IPS-NIHi7 (cell line): ENCODE results near the gene ENOX1.
"Not testable (repeated sequence)": the region's sequence is repeated elsewhere in the genome, so short reads cannot be mapped to it uniquely, and the experiment has no call there.

Source experiments
- DNase-seq: peaks from one replicate; pipeline ENCODE4 v3.0.0; 2012; ENCODE audit warnings: mixed read lengths; ENCODE audit errors: extremely low spot score

Gene ENOX1

DNA sequence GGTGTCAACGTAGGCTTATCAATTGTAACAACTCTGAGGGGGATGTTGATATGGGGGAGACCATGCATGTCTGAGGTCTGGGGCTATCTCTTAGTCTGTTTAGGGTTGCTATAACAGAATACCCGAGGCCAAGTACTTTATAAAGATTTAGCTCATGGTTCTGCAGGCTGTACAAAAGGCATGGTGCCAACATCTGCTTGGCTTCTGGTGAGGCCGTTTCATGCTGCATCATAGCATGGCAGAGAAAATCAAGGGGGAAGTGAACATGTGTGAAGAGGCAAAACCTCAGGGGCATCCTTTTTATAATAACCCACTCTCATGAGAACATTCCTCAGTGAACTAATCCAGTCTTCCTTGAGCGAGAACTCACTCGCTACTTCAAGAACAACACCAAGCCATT is 353.8 kb downstream of the ENOX1 start:
- no peak for DNase-seq

DNA sequence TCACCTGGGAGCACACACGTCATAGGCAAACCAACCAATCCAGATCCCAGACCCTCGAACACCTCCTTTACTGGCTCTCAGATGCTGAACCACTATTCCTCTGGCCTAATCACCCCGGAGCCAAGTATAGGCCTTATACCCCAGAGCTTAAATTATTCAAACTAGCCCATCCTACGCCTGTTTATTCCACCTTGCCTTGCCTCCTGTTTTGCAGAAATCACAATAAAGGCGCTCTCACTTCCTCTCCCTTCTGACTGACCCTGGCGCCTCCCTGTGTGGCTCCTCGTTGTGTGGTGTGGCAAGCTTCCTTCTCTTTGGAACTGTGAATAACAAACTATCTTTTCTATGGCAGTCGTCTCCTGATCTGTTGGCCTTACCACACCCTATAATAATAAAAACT is 354.9 kb downstream of the ENOX1 start:
- DNase-seq = no peak

DNA sequence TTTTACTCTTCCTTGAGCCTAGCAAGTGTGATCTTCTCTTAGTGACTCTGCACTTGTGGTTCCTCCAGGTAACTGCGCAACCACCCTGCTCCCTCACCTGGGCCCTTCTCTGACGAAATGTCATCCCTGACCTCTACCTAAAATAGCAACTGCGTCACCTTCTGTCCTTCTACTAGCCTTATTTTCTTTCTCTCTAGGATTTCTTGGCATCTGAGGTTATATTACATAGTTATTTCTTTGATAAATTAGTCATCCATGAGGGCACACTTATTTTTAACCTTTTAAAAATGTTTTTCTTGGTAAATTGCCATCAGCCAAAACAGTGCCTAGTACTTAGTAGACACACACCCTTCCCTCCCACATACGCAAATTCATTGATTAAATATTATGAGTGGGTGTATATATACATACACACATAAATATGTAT is 355.5 kb downstream of the ENOX1 start:
- no peak for DNase-seq

DNA sequence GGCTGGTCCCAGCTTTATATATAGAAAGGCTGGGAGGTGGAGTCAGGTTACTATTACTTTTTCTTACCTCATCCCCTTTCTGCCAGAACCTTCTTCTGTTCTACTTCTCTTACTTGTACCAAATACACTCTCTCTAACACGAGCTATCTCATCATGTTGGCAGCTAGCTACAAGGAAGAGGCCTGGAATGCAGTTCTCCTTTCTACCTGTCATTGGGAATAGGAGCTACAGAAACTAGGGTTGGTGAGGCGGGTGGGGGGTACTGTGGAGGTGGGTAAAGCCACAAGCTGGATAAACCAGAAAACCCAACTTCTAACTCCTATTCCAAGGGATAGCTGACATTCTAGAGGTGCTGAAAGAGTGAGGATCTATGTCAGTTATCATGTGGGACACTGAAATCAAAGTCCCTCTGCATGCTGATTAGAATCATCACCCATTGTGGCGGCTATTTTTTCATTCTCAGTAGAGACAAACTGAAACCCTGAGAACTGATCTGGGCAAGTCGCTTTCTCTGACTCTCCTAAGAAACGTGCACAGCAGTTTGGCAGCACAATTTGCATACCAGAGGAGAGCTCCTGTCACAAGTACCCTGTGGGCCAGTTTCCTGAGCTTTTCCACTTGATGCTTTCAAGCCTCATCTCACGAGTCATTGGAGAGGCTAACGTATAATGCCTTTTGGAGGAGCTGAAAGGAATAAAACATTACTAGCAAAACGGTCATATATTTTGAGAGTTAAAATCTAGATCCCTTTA is 358.1 kb downstream of the ENOX1 start:
- no peak for DNase-seq

DNA sequence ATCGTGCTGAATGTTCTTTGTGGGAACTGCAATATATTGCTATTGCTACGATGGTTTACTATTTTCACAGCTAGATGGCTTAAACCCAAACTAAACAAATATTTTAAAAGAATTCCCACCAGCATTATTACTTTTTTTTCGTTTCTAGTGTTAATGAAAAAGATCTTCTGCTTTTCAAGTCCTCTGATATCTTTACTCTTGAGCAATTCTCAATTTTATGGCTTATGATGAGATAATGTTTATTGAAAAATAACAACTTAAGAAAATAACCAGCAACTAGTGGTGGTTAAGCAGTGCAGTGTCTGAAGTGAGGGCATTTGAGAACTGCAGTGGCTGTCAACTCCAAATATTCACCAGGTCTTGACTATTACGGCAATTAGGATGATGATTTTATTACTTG is 360.4 kb downstream of the ENOX1 start:
- no peak for DNase-seq

DNA sequence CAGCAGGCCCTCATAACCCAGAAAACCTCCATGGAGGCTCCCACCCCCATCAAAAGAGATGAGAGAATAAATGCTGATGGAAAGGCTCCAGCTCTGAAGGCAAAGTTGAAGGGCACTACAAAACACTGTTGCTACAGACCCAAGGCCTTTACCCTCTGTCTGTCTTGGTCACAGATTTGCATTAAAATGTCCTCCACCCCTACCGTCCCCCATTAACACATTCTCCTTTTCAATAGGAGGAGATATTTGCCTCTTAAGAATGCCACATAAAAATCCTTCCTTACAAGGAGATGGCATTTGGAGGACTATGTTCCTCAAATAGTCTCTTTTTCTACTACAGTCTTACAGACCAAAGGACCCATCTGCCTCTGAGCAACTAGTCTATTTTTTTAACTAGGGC is 361.5 kb downstream of the ENOX1 start:
- peak; percentile 32 for DNase-seq

DNA sequence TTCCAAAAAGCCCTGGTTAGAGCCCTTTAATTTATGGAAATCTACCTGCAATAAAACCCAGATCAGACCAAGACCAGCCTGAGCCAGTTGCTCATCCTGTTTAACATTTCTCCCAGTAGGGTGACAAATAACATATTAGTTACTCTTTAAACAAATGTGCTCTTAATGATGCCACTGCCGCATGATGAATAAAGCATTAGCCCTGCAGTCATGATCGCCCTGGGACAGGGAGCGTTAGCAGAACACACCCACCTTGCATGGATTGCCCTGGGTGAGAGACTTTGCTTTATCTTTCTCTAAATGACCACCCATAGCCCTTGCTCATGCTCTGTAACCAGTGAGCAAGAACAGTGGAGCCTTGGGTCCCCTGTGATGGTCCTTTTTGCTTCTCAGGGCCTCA is 362.4 kb downstream of the ENOX1 start:
- DNase-seq = no peak

DNA sequence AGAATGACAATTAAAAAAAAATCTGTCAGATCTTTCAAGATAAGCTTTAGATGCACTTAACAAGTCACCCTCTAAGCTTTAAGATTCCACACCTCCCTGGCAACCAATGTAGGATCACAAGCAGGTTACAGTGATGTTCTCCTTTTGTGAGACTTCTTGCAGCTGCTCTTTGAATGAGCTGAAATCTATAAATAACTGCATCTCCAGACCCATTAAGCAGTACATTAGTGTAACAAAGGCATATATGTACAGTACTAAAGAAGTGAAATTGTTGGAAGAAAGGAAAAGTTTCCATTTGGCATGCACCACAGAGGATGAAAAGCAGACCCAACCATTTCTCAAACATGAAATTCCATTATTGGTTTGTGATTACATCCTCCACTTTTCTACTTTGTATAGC is 364.7 kb downstream of the ENOX1 start:
- no peak for DNase-seq

DNA sequence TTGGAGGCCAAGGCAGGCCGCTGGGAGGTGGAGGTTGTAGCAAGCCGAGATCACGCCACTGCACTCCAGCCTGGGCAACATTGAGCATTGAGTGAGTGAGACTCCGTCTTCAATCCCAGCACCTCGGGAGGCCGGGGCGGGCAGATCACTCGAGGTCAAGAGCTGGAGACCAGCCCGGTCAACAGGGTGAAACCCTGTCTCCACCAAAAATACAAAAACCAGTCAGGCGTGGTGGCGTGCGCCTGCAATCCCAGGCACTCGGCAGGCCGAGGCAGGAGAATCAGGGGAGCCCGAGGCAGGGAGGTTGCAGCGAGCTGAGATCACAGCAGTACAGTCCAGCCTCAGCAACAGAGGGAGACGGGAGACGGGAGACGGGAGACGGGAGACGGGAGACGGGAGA is 369.9 kb downstream of the ENOX1 start:
- DNase-seq = not testable (repeated sequence)

DNA sequence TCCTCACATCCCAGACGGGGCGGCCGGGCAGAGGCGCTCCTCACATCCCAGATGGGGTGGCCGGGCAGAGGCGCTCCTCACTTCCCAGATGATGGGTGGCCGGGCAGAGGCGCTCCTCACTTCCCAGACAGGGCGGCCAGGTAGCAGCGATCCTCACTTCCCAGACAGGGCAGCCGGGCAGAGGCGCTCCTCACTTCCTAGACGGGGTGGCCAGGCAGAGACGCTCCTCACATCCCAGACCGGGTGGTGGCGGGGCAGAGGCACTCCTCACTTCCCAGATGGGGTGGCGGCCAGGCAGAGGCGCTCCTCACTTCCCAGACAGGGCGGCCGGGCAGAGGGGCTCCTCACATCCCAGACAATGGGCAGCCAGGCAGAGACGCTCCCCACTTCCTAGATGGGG is 370.4 kb downstream of the ENOX1 start:
- not testable (repeated sequence) for DNase-seq

DNA sequence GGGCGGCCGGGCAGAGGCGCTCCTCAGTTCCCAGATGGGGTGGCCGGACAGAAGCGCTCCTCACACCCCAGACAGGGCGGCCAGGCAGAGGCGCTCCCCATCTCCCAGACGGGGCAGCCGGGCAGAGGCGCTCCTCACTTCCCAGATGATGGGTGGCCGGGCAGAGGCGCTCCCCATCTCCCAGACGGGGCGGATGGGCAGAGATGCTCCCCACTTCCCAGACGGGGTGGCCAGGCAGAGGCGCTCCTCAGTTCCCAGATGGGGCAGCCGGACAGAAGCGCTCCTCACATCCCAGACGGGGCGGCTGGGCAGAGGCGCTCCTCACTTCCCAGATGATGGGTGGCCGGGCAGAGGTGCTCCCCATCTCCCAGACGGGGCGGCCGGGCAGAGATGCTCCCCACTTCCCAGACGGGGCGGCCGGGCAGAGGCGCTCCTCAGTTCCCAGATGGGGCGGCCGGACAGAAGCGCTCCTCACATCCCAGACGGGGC is 370.8 kb downstream of the ENOX1 start:
- not testable (repeated sequence) for DNase-seq

DNA sequence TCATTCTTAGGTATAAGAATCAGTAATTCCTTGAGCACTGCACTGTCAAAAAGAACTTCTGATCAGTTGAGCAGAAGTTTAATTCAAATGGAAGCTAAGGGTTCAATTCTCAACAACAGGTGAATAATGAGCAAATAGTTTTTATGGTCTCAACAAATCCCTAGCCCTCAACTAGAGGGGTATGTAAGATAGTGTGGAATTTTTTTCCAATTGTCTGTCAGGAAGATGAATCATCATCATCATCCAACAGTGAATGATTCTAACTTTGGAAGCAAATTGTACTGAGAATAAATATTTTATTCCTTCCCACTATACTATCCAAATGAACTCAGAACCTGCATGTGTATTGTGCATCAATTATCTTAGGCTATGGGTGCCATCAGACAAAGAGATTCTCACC is 372.7 kb downstream of the ENOX1 start:
- DNase-seq = no peak

DNA sequence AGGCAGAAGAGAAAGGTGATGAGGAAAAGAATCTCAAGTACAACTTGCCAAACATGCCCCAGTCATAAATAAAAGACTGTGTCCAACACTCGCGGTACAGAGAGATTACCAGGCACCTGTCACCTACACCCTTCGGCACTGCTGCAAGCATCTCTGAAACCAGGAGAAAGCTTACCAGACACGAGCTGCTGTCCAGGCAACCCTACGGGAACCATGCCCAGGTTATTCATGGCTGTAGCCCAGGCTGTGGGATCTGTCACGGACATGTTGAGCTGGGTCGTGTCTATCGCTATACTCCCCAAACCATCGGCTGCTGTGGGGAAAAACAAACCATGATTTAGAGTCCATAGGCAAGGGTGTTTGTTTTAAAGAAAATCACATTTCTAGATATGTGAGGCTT is 375.0 kb downstream of the ENOX1 start:
- DNase-seq = no peak

DNA sequence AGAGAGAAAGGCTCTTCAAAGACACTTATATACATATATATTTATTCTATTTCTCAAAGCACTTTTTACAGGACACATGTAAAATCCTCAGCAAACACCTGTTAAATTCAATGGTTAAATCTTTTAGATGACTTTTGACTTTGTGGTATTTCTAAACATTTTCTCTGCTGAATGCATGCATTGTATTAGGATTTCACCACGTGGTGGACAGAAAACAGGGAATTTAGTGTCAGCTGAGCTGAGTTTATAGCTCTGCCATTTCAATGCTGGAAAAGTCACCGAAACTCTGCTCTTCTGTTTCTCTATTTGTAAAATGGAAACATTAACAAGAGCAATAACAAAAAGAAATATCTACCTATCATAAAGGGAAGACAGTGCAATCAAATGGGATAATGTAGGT is 375.6 kb downstream of the ENOX1 start:
- DNase-seq = no peak

DNA sequence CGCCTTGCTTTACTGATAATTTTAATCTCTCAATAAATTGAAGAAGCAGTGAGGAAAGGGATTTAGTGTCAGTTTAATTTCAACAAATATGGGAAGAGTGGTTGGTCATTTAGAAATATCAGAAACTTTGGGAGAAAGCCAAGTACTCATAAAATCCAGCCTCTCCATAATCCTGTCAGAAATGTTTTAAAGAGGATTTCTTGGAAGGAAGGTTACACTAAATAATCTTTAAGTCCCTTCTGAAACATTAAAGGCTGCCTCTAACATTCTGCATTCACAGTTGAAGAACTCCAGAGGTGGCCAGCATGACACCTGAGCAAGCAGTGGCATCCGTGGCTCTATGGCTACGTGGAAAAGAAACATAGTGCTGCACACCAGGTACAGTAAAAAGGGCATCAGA is 378.5 kb downstream of the ENOX1 start:
- no peak for DNase-seq

DNA sequence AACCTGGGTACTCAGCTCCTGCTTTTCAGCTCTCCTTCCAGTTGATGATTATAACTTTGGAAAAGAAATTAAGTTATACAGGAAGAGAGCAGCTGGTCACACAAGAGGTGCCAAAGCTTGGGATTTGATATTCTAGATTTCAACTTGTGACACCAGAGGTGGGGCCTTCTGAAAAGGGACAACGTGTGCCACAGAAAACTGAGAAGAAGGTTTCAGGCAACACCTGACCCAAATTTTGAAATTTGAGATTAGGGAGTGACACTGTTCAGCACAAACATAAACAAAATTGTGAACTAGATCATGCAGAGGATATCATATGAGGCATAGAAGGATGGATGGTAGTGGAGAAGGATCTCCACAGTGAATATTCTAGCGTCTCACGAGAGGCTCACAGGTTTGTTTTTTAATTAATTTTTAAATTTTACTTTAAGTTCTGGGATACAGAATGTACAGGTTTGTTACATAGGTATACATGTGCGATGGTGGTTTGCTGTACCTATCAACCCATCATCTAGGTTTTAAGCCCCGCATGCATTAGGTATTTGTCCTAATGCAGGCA is 379.7 kb downstream of the ENOX1 start:
- no peak for DNase-seq

DNA sequence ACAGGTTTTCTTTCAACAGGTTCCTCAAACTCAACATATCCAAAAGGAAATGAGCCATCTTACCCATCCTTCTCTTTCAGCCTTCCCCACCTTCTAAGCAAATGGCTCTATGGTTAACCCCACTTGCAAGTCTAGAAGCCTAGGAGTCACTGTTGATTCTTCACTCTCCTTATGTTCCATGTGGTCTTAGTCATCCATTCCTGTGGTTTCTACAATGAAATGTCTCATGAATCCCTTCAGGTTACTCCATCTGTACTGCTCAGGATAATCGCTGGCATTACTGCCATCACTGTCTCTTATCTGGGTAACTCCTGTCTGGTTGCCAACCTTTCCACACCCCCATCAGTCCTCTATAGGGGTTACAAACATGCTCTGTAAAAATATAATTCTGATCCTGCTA is 381.3 kb downstream of the ENOX1 start:
- DNase-seq = no peak

DNA sequence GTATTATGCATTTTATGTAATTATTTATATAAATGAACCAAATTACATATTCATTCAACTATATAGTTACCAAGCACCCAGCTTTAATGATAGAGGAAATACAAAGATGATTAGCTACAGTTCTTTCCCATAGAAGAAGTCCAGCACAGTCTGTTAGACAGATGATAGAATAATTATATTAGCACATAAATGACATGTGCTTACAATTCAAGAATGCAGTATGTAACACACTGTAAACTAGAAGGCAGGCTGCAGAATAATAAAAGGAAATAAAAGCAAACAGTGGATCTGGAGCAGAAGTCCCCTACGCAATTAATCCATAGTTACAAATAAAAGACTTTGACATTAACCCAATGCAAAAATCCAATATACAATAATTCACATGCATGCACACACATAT is 384.4 kb downstream of the ENOX1 start:
- DNase-seq = no peak

DNA sequence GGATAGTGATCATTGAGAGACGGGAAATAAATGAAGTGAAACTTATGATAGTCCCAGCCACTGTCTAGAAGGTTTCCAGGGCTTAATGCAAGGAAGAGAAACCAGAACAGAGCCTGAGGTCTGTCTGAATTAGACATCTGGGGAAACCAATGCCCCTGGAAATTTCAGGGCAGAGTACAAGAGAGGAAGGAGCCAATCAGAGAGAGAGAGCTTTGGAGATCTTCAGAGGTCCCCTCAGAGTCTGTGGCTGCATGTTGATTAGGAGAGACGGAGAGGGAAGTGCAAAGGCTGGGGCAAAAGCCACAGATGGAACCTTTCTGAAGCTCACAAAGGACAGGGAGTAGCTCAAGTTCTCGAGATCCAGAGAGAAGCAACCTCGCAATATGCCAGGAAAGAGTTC is 385.4 kb downstream of the ENOX1 start:
- DNase-seq = no peak

DNA sequence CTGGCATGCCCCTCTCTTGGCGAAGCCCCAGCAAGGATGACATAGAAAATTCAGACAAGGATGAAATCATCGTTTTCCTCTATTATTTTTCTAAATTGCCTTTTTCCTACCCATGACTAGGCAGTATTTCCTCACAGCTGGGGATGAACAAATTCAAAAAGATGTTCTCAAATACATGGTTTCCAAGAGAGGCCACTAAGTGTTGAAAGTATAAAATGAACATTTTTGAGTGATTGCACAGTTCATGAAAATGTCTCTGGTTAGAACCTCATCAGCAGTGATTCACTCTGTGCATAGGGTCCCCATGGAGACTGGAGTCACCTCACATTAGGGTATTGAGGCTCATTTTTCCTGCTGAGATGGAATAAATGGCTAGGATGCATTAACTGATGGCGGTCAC is 389.7 kb downstream of the ENOX1 start:
- no peak for DNase-seq

DNA sequence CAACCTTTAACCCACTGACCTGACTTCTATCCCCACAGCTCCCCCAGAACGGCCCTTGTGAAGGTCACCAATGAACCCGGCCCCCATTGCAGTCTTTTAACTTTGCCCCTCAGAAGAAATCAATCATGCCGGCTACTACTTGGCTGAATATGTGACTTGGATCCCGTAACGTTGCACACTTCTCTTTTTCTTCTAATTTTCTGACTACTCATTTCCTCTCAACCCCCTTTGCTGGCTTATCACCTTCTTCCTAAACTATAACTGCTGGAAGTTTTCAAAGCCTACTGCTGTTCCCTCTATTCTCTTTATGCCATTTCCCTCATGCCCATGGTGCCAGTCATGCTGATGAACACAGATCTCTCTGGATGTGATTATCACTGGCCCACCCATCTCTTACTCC is 395.7 kb downstream of the ENOX1 start:
- no peak for DNase-seq

DNA sequence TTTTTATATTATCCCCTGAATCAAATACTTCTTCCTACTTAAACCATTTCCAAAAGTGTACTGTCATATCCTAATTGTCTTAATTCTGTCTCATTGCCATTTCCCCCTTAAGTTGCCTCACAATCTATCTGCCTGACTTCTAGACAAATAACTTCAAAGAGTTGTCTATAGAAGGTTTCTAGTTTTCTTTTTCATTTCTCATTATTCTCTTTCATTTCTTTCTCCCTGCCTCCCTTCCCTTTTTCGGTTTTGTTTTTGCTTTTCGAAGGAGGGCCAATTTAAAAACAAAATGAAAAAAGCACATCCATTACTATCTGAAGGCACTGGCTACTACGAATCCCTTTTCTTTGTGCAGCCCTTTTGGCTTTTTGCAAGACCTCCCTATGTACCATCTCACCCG is 396.2 kb downstream of the ENOX1 start:
- DNase-seq = no peak

DNA sequence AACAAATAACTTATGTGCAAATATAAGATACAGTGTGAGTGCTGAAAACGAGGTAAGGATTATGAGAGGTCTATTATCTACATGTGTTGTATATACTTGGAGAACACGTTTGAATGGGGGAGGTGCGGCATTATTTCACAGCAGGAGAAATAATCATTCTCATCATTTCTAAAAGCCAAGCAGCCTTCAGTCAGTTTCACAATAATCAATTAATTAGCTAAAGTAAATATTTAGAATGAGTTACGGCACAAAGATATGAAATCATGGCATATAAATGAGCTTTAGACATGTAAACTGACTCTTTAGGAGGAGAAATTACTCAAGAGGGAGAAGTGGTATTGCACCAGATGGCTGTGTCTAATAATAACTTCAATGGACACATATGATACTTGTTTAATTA is 396.8 kb downstream of the ENOX1 start:
- DNase-seq = no peak

DNA sequence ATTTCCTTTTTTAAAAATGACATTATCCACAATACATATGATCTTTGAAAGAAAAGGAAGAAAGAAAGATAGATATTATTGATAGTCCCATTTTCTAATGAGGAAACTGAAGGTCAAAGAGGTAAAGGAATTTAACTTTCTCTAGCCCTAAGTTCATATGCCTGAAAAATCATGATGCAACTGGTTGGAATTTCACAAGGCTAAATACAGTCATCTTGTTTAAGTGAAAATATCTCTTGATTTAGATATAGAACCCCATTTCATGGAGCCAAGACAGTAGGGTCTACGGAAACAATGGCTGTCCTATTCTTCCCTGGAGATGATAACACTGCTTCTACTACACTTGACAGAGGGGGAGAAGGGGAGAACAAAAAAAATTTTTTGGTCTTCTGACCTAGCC is 397.2 kb downstream of the ENOX1 start:
- DNase-seq = no peak
